ENCODE measurements around the gene CACNA1I.

CACNA1I gene

DNA sequence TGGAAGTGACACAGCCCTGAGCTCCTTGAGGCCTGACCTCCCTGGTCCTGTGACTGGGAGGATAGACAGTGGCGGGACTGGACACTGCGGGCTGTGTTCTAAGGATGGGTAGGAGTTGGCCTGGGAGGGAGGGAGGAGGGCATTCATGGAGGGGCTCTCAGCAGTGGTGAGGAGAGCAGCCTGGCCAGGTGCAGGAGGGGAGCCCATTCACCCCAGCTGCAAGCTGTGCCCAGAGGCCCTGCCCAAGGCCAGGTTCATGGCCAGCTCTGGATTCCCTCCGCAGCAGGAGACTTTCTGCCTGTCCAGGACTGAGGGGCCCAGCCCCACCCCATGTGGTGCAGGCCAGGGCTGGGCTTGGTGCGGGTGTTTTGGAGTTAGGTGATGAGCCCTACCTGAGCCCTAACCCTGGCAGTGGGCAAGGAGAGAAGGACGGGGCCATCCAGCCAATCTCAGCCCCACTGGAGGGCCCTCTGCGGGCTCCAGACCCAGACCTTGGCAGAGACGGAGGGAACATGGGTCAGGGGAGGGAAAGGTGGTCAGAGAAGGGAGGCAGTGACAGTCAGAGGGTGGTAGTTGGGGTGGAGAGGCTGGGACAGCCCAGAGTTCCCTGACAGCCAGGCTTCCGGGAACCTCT is 26.8 kb downstream of the CACNA1I start:
- DNase-seq (ENCODE audit: low spot score), result no peak

GRCh38 chr22:39598017-39598965 is 27.7 kb downstream of the CACNA1I start:
- DNase-seq (ENCODE audit: low spot score), result no peak

DNA sequence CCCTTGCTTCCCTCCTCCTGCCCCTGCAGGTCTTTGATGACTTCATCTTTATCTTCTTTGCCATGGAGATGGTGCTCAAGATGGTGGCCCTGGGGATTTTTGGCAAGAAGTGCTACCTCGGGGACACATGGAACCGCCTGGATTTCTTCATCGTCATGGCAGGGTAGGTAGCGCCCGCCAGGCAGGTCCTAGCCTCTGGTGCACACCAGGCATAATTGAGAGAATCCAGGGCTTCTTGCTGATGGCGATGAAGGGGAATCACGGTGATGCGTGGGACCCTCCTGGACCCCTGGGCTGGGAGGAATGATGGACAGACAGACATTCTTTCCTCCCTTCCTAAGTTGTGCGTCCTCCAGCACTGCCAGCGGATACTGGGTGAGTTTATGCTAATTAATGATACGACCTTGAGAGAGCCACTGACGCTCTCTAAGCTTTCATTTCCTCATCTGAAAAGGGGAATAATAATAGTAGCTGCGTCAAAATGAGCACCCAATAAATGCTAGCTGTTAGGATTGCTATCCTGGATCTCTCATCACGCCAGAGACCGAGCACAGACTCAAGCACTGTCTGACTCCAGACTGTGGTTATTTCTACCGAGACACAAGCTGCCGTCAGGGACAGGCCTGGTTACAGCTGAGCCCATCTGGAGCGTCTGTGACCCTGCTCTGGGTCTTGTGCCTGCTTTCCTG is 30.1 kb downstream of the CACNA1I start:
- no peak for DNase-seq (ENCODE audit: low spot score)

- DNase-seq (ENCODE audit: low spot score), result no peak
These were observed 30.6 kb downstream of the CACNA1I start for GRCh38 chr22:39601180-39601535.

DNA sequence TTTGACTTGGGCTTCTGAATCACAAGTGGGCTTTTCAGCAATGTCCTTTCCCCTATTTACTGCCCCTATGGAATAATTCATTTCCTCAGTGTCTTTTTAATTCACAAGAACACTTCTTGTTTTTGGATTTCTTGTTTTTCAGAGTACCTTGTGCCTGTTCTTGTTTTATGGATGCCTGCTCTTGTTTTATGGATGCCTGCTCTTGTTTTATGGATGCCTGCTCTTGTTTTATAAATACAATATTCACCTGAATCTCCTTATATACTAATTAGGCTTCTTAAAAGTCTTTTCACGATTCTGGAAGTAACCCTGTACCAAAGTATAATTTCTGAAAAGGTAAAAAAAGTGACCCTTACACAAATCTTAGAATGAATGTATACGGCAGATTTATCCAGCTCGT is 32.8 kb downstream of the CACNA1I start:
- DNase-seq (ENCODE audit: low spot score), result no peak

- DNase-seq (ENCODE audit: low spot score), result no peak
These were observed 39.7 kb downstream of the CACNA1I start for GRCh38 chr22:39610246-39610645.

DNA sequence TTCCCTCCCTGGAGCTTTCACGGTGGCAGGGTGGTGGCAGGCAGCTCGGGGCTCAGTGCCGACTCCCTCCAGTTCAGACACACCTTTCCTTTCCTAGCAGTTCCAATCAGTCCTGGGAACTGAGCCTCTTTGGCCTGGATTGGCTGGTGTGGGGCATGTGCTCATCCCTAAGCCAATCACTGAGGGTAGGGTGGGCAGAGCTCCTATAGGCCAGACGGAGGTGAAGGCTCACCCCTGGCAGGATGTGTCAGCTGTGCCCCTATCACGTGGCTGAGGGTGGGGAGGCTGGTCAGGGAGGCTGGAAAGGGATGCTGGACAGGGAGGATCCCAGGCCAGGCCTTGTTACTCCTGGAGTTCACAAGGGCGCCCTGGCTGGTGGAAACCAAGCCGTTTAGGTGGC is 40.2 kb downstream of the CACNA1I start:
- no peak for DNase-seq (ENCODE audit: low spot score)

DNA sequence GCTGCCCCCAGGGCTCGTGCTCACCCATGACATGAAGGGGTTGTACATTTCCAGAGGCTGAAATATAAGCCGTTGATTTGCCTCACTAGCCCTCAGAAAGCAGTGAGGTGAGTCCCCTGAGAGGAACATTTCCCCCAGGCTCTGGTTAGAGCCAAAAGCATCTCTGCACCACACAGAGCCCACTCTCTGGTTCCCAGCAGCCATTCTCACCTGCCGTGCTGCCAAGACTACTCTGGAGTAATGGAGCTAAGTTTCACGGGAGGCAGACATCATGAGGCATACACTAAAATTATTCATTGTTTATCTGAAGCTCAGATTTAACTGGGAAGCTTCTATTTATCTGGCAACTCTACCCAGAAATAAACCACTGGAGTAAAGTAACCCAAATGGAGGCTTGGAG is 40.8 kb downstream of the CACNA1I start:
- no peak for DNase-seq (ENCODE audit: low spot score)

- no peak for DNase-seq (ENCODE audit: low spot score)
These were observed 42.4 kb downstream of the CACNA1I start for GRCh38 chr22:39612811-39613548.

- no peak for DNase-seq (ENCODE audit: low spot score)
These were observed 43.0 kb downstream of the CACNA1I start for GRCh38 chr22:39613549-39613921.

DNA sequence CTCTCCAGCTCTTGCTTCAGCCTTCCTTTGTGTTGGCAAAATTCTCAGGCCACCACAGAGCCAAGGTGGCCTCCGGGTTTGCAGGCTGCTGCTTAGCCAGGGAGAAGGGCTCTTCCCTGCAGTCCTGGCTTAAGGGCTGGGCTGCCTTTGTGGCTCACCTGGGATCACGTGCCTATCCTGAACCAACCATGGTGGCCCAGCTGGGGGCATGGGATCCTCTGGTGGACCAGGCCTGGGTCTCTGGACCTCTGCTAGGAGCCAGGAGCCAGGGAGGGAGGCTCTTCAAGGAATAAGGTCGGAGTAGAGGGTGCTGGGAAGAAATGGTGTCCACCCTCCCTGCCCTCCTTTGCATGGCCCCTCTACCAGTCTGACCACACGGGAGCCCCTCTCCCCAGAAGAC is 43.9 kb downstream of the CACNA1I start:
- no peak for DNase-seq (ENCODE audit: low spot score)

DNA sequence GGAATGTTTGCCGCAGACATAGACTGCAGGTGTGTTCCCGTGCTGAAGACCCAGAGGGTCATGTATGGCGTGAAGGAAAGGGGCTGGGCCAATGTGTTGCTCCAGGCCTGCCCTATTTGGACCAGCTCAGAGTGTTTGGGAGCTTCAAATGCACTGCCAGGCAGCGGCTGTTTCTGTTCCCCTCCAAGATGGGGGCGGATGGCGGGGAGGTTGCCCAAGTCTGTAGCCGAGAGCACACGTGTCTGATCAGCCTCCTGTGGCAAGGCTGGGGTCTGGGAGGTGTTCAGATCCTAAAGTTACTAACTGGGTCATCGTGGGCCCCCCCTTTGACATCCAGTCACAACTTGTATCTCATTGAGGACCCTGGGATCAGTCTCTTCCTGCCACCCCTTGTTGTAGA is 45.5 kb downstream of the CACNA1I start:
- DNase-seq (ENCODE audit: low spot score), result no peak

- no peak for DNase-seq (ENCODE audit: low spot score)
These were observed 46.2 kb downstream of the CACNA1I start for GRCh38 chr22:39616781-39617180.

DNA sequence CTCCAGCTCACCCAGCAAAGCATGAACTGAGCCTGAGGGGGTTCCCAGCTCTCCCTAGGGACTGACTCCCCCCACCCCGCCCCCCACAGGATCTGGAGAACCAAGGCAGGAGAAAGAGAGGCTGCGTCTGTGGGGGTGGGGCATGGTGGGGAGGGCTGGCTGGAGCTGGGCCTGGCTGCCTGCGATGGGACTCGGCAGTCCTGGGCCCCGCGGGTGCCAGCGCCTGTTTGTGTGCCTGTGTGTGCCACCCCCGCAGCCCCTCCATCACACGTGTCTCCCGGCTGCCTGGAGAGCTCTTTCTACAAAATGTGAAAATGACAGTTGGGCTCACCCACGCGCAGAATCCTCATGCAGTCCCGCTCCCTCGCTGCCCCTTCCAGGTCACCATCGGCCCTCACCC is 46.8 kb downstream of the CACNA1I start:
- DNase-seq (ENCODE audit: low spot score), result no peak

GRCh38 chr22:39617970-39618757 is 47.6 kb downstream of the CACNA1I start:
- no peak for DNase-seq (ENCODE audit: low spot score)

- DNase-seq (ENCODE audit: low spot score), result no peak
These were observed 48.5 kb downstream of the CACNA1I start for GRCh38 chr22:39618996-39619530.

- no peak for DNase-seq (ENCODE audit: low spot score)
These were observed 50.6 kb downstream of the CACNA1I start for GRCh38 chr22:39620924-39621690.

- DNase-seq (ENCODE audit: low spot score), result no peak
These were observed 51.3 kb downstream of the CACNA1I start for GRCh38 chr22:39621826-39622225.

GRCh38 chr22:39622881-39623367 is 52.4 kb downstream of the CACNA1I start:
- DNase-seq (ENCODE audit: low spot score), result peak; percentile 91
